Ecto neural progenitor cell (in vitro differentiated cells): ENCODE results near the gene PTK7.

Experiments used
- DNase-seq: peaks from one replicate; pipeline ENCODE4 v3.0.0-alpha.2; 2018; ENCODE audit warnings: low spot score

The PTK7 gene

GRCh38 chr6:43207286-43207685 is 131.2 kb downstream of the PTK7 start:
- no peak for DNase-seq
